Cerebellar nuclear complex (tissue), 1 donor: ENCODE results near the gene TP53RK.

ENCODE experiments used
- DNase-seq, 2 experiments: peaks; one replicate each; lab custom pipeline; 2025; lab: John Stamatoyannopoulos, UW

The TP53RK gene

DNA sequence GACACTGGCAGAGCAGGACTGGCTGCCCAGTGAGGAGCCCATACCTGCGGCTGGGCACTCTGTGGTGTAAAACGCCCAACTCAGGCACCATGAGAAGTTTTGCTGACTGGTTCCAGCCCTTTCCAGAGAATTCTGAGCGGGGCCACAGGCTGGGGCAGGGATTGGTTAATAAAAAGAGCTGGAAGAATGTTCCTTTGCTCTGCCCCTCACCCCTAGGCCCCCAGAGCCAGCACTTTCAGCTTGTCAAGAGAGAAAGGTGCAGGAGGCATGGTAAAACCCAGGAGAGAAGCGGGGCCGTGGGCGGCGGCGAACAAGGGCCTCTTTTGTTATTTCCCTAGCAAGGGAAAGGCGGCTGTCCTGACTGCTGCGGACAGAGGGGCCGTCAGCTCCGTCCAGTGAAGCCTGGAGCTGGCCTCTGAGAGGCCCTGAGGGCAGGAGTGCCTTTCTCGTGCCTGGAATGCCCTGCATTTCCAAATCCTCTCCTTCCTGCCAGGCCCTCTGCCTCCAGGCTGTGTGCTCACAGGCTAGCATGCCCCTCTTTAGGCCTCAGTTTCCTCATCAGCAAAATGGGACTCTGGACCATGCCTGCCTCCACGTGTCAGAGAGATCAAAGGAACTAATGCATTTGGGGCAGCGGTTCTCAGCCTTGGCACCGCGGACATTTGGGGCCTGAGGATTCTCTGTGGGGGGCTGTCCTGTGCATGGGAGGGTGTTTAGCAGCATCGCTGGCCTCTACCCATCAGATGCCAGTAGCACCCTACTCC, 50.9 kb downstream of the TP53RK start:
- no peak for DNase-seq

DNA sequence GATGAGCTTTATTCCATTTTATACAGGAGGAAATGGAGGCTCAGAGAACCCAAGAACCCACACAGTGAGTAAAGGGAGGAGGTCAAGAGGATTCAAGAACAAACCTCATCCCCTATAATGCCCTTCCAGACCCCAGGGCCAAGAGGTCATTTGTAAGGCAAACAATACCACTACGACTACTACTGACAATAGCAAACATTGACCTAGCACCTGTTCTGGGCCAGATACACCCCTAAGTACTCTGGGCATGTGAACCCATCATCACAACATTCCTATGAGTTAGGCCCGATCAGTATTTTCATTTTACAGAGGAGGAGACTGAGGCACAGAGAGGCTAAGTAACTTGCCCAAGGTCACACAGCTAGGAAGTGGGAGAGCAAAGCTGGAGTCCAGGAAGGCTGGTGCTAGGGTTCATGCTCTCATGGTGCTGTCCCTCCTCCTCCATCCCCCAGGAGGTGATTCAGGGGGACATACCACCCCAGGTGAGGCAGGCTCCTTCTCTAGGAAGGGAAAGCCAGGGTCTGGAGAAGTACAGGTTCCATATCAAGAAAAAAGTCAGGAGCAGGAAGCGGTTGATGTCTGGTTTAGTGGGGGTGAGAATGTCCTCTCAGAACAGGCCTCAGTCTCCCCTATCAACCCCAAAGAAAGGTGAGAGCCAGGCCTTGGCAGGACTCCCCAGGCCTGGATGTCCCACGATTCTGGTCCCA, 51.7 kb downstream of the TP53RK start:
- no peak for DNase-seq

DNA sequence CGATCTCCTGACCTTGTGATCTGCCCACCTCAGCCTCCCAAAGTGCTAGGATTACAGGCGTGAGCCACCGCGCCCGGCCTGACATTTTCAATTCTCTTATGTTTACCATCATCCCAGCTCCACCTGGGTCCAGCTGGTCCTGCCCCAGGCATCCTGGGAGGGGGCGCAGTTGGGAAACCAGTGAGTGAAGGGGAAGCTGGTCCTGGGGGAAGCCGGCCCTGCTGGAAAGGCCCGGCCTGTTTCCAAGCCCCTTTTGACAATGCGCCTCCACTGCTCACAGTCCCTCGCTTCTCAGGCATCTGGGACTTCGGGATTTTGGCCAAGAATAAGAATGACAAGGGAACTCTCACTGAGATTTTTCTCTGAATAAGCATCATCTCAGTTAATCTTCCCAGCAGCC, 52.2 kb downstream of the TP53RK start:
- DNase-seq: no peak

DNA sequence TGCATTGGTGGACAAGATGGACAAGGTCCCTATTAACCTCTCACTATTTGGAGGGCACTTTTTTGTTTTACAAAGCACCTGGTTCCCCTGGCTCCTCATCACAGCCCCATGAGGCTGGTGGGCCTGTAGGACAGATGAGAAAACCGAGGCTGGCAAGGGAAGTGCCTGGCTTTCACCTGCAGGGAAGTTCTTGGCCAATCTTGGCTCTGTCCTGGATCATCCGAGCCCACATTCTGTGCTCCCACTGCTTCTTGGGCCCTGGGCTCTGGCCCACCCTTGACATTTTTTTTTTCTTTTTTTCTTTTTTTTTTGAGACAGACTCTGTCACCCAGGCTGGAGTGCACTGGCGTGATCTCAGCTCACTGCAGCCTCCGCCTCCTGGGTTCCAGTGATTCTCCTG, 52.7 kb downstream of the TP53RK start:
- no peak for DNase-seq

DNA sequence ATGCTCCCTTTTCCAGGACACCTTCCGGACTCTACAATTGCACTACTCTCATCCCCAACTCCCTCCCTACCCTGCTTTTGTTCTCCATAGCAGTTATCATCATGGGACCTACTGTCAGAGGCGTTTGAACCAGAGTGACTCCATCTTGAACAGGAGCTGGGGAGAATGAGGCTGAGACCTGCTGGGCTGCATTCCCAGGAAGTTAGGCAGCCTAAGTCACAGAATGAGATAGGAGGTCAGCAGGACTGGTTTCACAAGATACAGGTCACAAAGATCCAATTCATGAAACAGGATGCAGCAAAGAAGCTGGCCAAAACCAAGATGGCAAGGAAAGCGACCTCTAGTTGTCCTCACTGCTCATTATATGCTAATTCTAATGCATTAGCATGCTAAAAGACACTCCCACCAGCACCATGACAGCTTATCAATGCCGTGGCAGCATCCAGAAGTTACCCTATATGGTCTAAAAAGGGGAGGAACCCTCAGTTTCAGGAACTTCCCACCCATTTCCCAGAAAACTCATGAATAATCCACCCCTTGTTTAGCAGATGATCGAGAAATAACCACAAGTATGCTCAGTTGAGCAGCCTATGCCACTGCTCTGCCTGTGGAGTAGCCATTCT, 53.6 kb downstream of the TP53RK start:
- DNase-seq: no peak

DNA sequence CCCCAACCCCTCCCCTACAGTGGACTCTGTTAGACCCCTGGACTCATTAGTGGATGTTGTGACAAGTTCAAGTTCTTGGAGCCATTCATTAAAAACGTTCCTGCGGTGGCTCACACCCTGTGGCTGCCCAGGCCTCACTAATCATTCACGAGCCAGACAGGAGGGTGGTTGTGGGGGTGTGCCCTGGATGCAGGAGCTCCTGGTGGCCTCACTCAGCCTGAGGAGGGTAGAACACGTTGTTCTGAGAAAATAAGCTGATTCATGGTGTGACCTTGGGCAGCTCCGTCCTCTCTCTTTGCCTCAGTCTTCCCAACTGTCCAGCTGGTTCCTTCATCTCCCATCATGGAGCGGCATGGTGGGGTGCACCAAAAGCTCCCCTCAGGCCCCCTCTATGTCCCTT, 54.7 kb downstream of the TP53RK start:
- no peak for DNase-seq
